Natural killer cell (primary cell): ENCODE measurements around the gene VPS50. TPM values are rescaled to one million over a fixed set of nuclear protein-coding genes. Genes with fewer than 3 reads are reported as not detected.

ENCODE experiments used
- total RNA-seq, 4 donors: library from RNA; stranded (reverse); fragments of 120-200 nt in 1 of 4; gene quantifications; one replicate each; pipeline versions ENCODE4 v1.2.3 to v1.2.4, GENCODE V29; 2013 to 2022

The VPS50 gene
- total RNA-seq, 3 donors from 2014 or later (not counting 1 experiment from before 2014, with no cell fraction given): 29.0 to 32.8 (median 31.7) TPM

Other genes starting within 250 kb of the VPS50 start
- gene SAMD9, start 114.4 kb upstream of the VPS50 start, total RNA-seq: 10 to 100 TPM; 52.3 to 70.0 (median 56.9) TPM
- gene SAMD9L, start 84.0 kb upstream of the VPS50 start, total RNA-seq: 10 to 100 TPM; 49.2 to 62.4 (median 49.9) TPM
- not detected for gene HEPACAM2, start 5.9 kb upstream of the VPS50 start, total RNA-seq